K562 (cell line): ENCODE data around the gene PLCG2. TPM values are rescaled to one million over a fixed set of nuclear protein-coding genes. Genes with fewer than 3 reads are reported as not detected.

ENCODE experiments used
- ATAC-seq: fragments of 200-7000 bp; cut with Tn5 transposase; 3 replicates; pipeline ENCODE4 v1.9.1; 2020; ENCODE audit warnings: moderate library complexity
- BruUV-seq: library from RNA; stranded (reverse); fragments of 400-500 nt; replicated peaks from 2 replicates; lab custom pipeline; 2021; lab: Mats Ljungman, UMichigan
- CTCF ChIA-PET: fragments of 300-600 bp; formaldehyde crosslinking; extraction: SDS; loops from one replicate; lab custom pipeline; 2021; ENCODE audit warnings: low intra/inter-chr PET ratio; lab: Yijun Ruan, JAX
- POLR2A ChIA-PET: fragments of 300-600, 350-650 bp; sonication (Branson Sonifier 250); formaldehyde crosslinking; extraction: SDS; loops from one replicate; lab custom pipeline; 2021; ENCODE audit warnings: antibody characterized with exemption, inconsistent platforms; lab: Yijun Ruan, JAX
- DNase-seq, 4 experiments: peaks; one replicate each; pipeline versions ENCODE4 v3.0.0 to v3.0.0-alpha.2; 2011 to 2018; ENCODE audit warnings: low spot score in 3 of 4, mixed read lengths in 3 of 4; ENCODE audit errors: extremely low read depth in 1 of 4
- FAIRE-seq: peaks from 2 replicates; lab custom pipeline; 2011; peaks lifted over from hg19 to GRCh38; lab: Jason Lieb, UNC
- H2AFZ ChIP-seq: 2 replicates; pipeline ENCODE4 v1.6.0; 2011; ENCODE audit warnings: low read depth, low read length, control low read depth, inconsistent platforms
- H3K27ac ChIP-seq: fragments of 200-600 bp; 3 replicates; pipeline ENCODE4 v1.8.0; 2011; ENCODE audit warnings: low read depth, mild to moderate bottlenecking, control low read depth, inconsistent platforms, low read length, moderate library complexity, mixed read lengths; ENCODE audit errors: extremely low read depth
- H3K27me3 ChIP-seq, 2 experiments: fragments of 300-600 bp in 1 of 2; 2 replicates in 1 of 2; 3 replicates in 1 of 2; pipeline versions ENCODE4 v1.6.0 to v1.8.0; 2011; ENCODE audit warnings: inconsistent platforms in 2 of 2, low read length in 2 of 2, mild to moderate bottlenecking in 1 of 2, mixed read lengths in 1 of 2, moderate library complexity in 1 of 2; ENCODE audit not compliant: control insufficient read depth in 2 of 2, insufficient read depth in 2 of 2
- H3K36me3 ChIP-seq: fragments of 300-600 bp; 3 replicates; pipeline ENCODE4 v1.8.0; 2011; ENCODE audit warnings: mild to moderate bottlenecking, low read length, inconsistent platforms; ENCODE audit not compliant: control insufficient read depth, insufficient read depth
- H3K4me1 ChIP-seq, 2 experiments: fragments of 200-600 bp in 1 of 2; replicated peaks in 1 of 2; 2 replicates in 1 of 2; 3 replicates in 1 of 2; pipeline versions ENCODE4 v1.5.1 to v1.8.0; 2011; ENCODE audit warnings: inconsistent platforms in 2 of 2, low read length in 2 of 2, mild to moderate bottlenecking in 1 of 2, mixed read lengths in 1 of 2, moderate library complexity in 1 of 2; ENCODE audit not compliant: control insufficient read depth in 2 of 2, insufficient read depth in 2 of 2
- H3K4me2 ChIP-seq: 2 replicates; pipeline ENCODE4 v1.6.1; 2011; ENCODE audit warnings: low read length, control low read depth, inconsistent platforms, mixed read lengths; ENCODE audit not compliant: insufficient read depth
- H3K4me3 ChIP-seq: fragments of 200-600 bp; sonication (generic), shearing (Covaris generic); 2 replicates; pipeline ENCODE4 v1.5.1; 2016; ENCODE audit warnings: control low read depth, inconsistent platforms
- H3K79me2 ChIP-seq: fragments of 200-600 bp; 3 replicates; pipeline ENCODE4 v1.8.0; 2011; ENCODE audit warnings: low read length, inconsistent platforms; ENCODE audit not compliant: control insufficient read depth, insufficient read depth
- H3K9ac ChIP-seq, 2 experiments: 2 replicates each; pipeline versions ENCODE4 v1.6.0 to v1.6.1; 2011; ENCODE audit warnings: low read depth in 2 of 2, low read length in 2 of 2, control low read depth in 1 of 2, inconsistent platforms in 1 of 2, mild to moderate bottlenecking in 1 of 2, mixed read lengths in 1 of 2; ENCODE audit not compliant: insufficient read depth in 1 of 2
- H3K9me1 ChIP-seq: one replicate; pipeline ENCODE4 v1.6.0; 2011; ENCODE audit warnings: inconsistent platforms, mild to moderate bottlenecking, low read length, moderate library complexity; ENCODE audit not compliant: control insufficient read depth, insufficient read depth
- H3K9me3 ChIP-seq: replicated peaks from 2 replicates; pipeline ENCODE4 v1.5.1; 2011; ENCODE audit warnings: low read depth, low read length, inconsistent platforms; ENCODE audit not compliant: control insufficient read depth, insufficient read depth
- H4K20me1 ChIP-seq: replicated peaks from 2 replicates; pipeline ENCODE4 v1.6.1; 2011; ENCODE audit warnings: low read length, inconsistent platforms, mixed read lengths; ENCODE audit not compliant: control insufficient read depth, insufficient read depth
- E2F3 ChIP-seq: fragments of 250-450 bp; sonication (Bioruptor Pico); IDR thresholded peaks from 2 replicates; pipeline ENCODE4 v1.4.0; 2020; ENCODE audit warnings: mild to moderate bottlenecking
- HDAC8 ChIP-seq: fragments of 450-650 bp; IDR thresholded peaks from 2 replicates; pipeline ENCODE4 v1.6.1; 2016; ENCODE audit warnings: mild to moderate bottlenecking, missing genetic modification characterization, moderate library complexity, missing compliant biosample characterization
- HIVEP1 ChIP-seq: fragments of 250-450 bp; sonication (Bioruptor Pico); IDR thresholded peaks from 2 replicates; pipeline ENCODE4 v1.4.0; 2020; ENCODE audit warnings: mild to moderate bottlenecking
- KAT2B ChIP-seq: IDR thresholded peaks from one replicate; pipeline ENCODE4 v1.6.1; 2012; ENCODE audit warnings: low read depth, mild to moderate bottlenecking, control low read depth, inconsistent platforms, low read length, moderate library complexity
- MAZ ChIP-seq, 2 experiments: fragments of 450-650 bp in 1 of 2; sonication (generic) in 1 of 2; formaldehyde crosslinking; IDR thresholded peaks in 1 of 2; conservative IDR thresholded peaks in 1 of 2; 2 replicates each; pipeline versions ENCODE4 v1.4.0 to v1.5.0; 2020; ENCODE audit warnings: mild to moderate bottlenecking in 1 of 2, missing genetic modification reagents in 1 of 2
- NR2C2 ChIP-seq, 2 experiments: fragments of 200-800 bp in 1 of 2; sonication (Bioruptor generic) in 1 of 2; sonication (generic) in 1 of 2; formaldehyde crosslinking in 1 of 2; IDR thresholded peaks; 2 replicates each; pipeline versions ENCODE4 v1.6.1 to v1.8.0; 2016 to 2022; ENCODE audit warnings: mild to moderate bottlenecking in 1 of 2, missing compliant biosample characterization in 1 of 2, missing genetic modification characterization in 1 of 2, missing genetic modification reagents in 1 of 2
- PTRF ChIP-seq: fragments of 450-650 bp; IDR thresholded peaks from 2 replicates; pipeline ENCODE4 v1.6.1; 2016; ENCODE audit warnings: mild to moderate bottlenecking, missing genetic modification characterization, missing compliant biosample characterization
- RAD51 ChIP-seq: fragments of 450-650 bp; IDR thresholded peaks from 2 replicates; pipeline ENCODE4 v1.7.1; 2016; ENCODE audit warnings: low read depth, mild to moderate bottlenecking, borderline replicate concordance
- SMARCA4 ChIP-seq: fragments of 450-650 bp; IDR thresholded peaks from 2 replicates; pipeline ENCODE4 v1.6.1; 2016
- SNRNP70 ChIP-seq: fragments of 200-400 bp; formaldehyde crosslinking; optimal IDR thresholded peaks from 2 replicates; pipeline ENCODE3; 2017; ENCODE audit warnings: low read depth, low read length
- ZNF197 ChIP-seq: fragments of 200-800 bp; sonication (Bioruptor generic); IDR thresholded peaks from 2 replicates; pipeline ENCODE4 v1.6.1; 2016; ENCODE audit warnings: low read depth, missing genetic modification characterization, missing compliant biosample characterization
- WGBS: fragments of 100-300 bp; shearing (Covaris generic); methylation state at CpG from one replicate; pipeline ENCODE4 v1.1.6; 2016; ENCODE audit warnings: low coverage, mixed read lengths; ENCODE audit not compliant: insufficient coverage; ENCODE audit errors: missing lambda C conversion rate; 5-methylcytosine and 5-hydroxymethylcytosine counted together
- in situ Hi-C: fragments of 300-500 bp; cut with MboI; formaldehyde crosslinking; loops from 4 replicates; pipeline ENCODE4 v1.15.0; 2018; ENCODE audit warnings: inconsistent platforms, mixed read lengths
- intact Hi-C: fragments of 100-400 bp; cut with micrococcal nuclease; formaldehyde crosslinking; loops from 2 replicates; pipeline ENCODE4 v1.14.2; 2022
- polyA plus RNA-seq, 8 experiments: library from polyadenylated mRNA; depleted of rRNA in 4 of 8; stranded (reverse) in 5 of 8; unstranded in 3 of 8; fragments of >200 nt; fragmentation: Nextera tagmentation in 2 of 8; fragmentation: Illumina TruSeq in 1 of 8; extraction: Ambion mirVana in 2 of 8; extraction: Trizol in 1 of 8; gene quantifications; 2 replicates each; pipeline versions ENCODE4 v1.2.1 to v1.2.3, GENCODE V29; 2011 to 2014; ENCODE audit warnings: inconsistent platforms in 1 of 8, missing spikeins in 1 of 8
- total RNA-seq, 7 experiments: library from RNA; depleted of rRNA in 6 of 7; stranded (reverse); fragments of >200 nt in 6 of 7; fragmentation: Illumina TruSeq in 2 of 7; extraction: Trizol in 2 of 7; gene quantifications; 2 replicates each; pipeline versions ENCODE4 v1.2.1 to v1.2.3, GENCODE V29; 2011 to 2021; ENCODE audit warnings: low replicate concordance in 1 of 7
- TF ChIP-seq, protein P1 (sequence below): fragments of 250-450 bp; sonication (Bioruptor Pico); IDR thresholded peaks from 2 replicates; pipeline ENCODE4 v1.8.0; 2022; ENCODE audit warnings: moderate library complexity, mild to moderate bottlenecking, inconsistent platforms
- TF ChIP-seq, protein P2 (sequence below): fragments of 250-450 bp; sonication (Bioruptor Pico); IDR thresholded peaks from 2 replicates; pipeline ENCODE4 v1.5.0; 2021; ENCODE audit warnings: mild to moderate bottlenecking, borderline replicate concordance

Gene PLCG2
- total and polyA plus RNA-seq, 9 of the 15 experiments (the other 6 are each of a cell fraction or from before 2014, with no cell fraction given): 0.94 to 7.1 (median 3.1) TPM

DNA sequence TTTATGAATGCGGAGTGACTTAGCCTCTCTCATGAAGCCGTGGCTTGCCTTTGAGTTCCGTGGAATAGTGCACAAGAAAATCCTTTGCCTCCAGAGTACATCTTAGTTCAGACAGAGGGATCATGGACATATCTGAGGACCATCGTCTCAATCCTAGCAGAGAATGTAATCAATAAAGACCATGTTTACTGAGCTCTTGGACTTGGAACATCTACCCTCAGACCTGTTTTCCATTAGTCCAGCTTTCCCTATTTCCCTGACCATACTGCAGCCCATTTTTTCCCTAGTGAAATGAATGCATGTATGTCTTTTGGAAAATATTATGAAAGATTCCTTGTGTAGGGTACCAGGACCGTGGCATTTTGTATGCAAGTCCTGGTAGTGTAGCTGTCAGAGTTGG, 90.2 kb downstream of the PLCG2 start:
- no peak overlapping the region for H3K4me2 ChIP-seq
- ATAC-seq (no peak), DNase-seq (no peak), FAIRE-seq (no peak)
- CTCF ChIA-PET: no interaction called here
- BruUV-seq: no TSS peak
- 2% methylated on average over 5 of the region's 5 CpGs for WGBS
- no peak overlapping the region for H3K27ac ChIP-seq
- peaks cover 3 to 36% of the 10 kb centered on the region in 2 experiments; a peak in 2 of 5 replicates for H3K27me3 ChIP-seq
- in situ Hi-C loops: no loop called here
- 0 out of 5 replicates have a peak, but pooled peaks cover 0 to 3% of the 10 kb centered on the region in 2 experiments for H3K4me1 ChIP-seq
- intact Hi-C loops: no loop called here
- POLR2A ChIA-PET: interaction anchor here (1.2 kb wide), 1 partner anchor 10 kb away, joined by 3 read pairs; no protein-coding TSS in a partner anchor
- H3K36me3 ChIP-seq: no peaks in the 10 kb centered on the region
- no peak overlapping the region for H2AFZ ChIP-seq
- no peaks in the 10 kb centered on the region for H4K20me1 ChIP-seq
- no peak overlapping the region for H3K9ac ChIP-seq
- no peaks in the 10 kb centered on the region for H3K9me1 ChIP-seq
- H3K9me3 ChIP-seq: no peaks in the 10 kb centered on the region
- H3K79me2 ChIP-seq: no peaks in the 10 kb centered on the region
- H3K4me3 ChIP-seq: no peak overlapping the region
- TF ChIP-seq SMARCA4 (no peak), KAT2B (no peak), PTRF (tag) (no peak)
- TF ChIP-seq, protein P1, sequence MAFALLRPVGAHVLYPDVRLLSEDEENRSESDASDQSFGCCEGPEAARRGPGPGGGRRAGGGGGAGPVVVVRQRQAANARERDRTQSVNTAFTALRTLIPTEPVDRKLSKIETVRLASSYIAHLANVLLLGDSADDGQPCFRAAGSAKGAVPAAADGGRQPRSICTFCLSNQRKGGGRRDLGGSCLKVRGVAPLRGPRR (CRISPR knock-in tag): no peak

DNA sequence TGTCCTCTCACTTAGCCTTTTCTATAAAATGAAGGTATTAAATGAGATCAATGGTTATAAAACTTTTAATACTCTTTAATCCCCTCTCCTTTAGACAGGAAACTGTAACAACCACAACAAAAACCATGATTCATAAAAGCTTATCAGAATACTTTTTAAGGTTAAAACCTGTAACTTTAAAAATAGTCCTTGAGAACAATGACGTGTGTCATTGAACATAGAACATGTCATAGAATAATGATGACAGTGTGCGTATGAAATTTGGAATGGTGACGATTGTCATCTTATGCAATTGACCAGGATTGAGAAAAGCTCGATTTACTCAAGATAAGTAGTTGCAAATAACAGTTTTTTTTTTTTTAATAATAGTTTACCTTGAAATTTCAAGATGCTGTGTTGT, 94.1 kb downstream of the PLCG2 start:
- DNase-seq (no peak), ATAC-seq (no peak), FAIRE-seq (no peak)
- Histone ChIP-seq H4K20me1 (no peaks in the 10 kb centered on the region), H3K9ac (no peak overlapping the region), H2AFZ (no peak overlapping the region), H3K9me1 (no peaks in the 10 kb centered on the region), H3K4me2 (no peak overlapping the region), H3K79me2 (no peaks in the 10 kb centered on the region), H3K9me3 (no peaks in the 10 kb centered on the region), H3K4me3 (no peak overlapping the region), H3K4me1 (0 out of 5 replicates have a peak, but pooled peaks cover 0 to 5% of the 10 kb centered on the region in 2 experiments), H3K27me3 (peaks cover 7 to 36% of the 10 kb centered on the region in 2 experiments), H3K36me3 (no peaks in the 10 kb centered on the region), H3K27ac (no peak overlapping the region)
- intact Hi-C loops (loop anchor here (5.0 to 10.0 kb wide), 4 partner anchors 91 to 508 kb away; no protein-coding TSS in a partner anchor), in situ Hi-C loops (no loop called here)
- CTCF ChIA-PET: interaction anchor here (1.1 to 1.2 kb wide), 2 partner anchors 79 to 506 kb away, joined by 3 to 6 read pairs; no protein-coding TSS in a partner anchor
- no TSS peak for BruUV-seq
- POLR2A ChIA-PET: interaction anchor here (0.6 to 1.6 kb wide), 2 partner anchors 9 to 55 kb away, joined by 4 to 8 read pairs; no protein-coding TSS in a partner anchor
- WGBS: 22% methylated on average over 4 of the region's 4 CpGs
- TF ChIP-seq NR2C2 (CRISPR knock-in tag; IDR thresholded peaks at IDR 0.05) (no peak), NR2C2 (tag; IDR thresholded peaks at IDR 0.05) (no peak), SNRNP70 (no peak), ZNF197 (CRISPR knock-in tag) (no peak), RAD51 (no peak), MAZ (CRISPR knock-in tag; conservative IDR thresholded peaks at IDR 0.05 in 1 of 2, IDR thresholded peaks at IDR 0.05 in 1 of 2) (no peak), HDAC8 (no peak), HIVEP1 (CRISPR knock-in tag) (no peak), E2F3 (CRISPR knock-in tag) (no peak)
- TF ChIP-seq, protein P2, sequence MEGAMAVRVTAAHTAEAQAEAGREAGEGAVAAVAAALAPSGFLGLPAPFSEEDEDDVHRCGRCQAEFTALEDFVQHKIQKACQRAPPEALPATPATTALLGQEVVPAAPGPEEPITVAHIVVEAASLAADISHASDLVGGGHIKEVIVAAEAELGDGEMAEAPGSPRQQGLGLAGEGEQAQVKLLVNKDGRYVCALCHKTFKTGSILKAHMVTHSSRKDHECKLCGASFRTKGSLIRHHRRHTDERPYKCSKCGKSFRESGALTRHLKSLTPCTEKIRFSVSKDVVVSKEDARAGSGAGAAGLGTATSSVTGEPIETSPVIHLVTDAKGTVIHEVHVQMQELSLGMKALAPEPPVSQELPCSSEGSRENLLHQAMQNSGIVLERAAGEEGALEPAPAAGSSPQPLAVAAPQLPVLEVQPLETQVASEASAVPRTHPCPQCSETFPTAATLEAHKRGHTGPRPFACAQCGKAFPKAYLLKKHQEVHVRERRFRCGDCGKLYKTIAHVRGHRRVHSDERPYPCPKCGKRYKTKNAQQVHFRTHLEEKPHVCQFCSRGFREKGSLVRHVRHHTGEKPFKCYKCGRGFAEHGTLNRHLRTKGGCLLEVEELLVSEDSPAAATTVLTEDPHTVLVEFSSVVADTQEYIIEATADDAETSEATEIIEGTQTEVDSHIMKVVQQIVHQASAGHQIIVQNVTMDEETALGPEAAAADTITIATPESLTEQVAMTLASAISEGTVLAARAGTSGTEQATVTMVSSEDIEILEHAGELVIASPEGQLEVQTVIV (CRISPR knock-in tag): no peak
